A549 treated with Hydrocortisone at 1 μM for 4 hours (cell line): ENCODE results near the gene ATAT1. TPM values are rescaled to one million over a fixed set of nuclear protein-coding genes. Genes with fewer than 3 reads are reported as not detected.

ENCODE experiments used
- total RNA-seq: library from RNA; stranded (reverse); fragments of 200-300 nt; extraction: Qiagen RNA extraction; gene quantifications from 5 replicates; pipeline ENCODE4 v1.2.3, GENCODE V29; 2022

The ATAT1 gene
- total RNA-seq = 4.8 to 6.8 TPM (median 5.9 TPM) in 5 replicates

DNA sequence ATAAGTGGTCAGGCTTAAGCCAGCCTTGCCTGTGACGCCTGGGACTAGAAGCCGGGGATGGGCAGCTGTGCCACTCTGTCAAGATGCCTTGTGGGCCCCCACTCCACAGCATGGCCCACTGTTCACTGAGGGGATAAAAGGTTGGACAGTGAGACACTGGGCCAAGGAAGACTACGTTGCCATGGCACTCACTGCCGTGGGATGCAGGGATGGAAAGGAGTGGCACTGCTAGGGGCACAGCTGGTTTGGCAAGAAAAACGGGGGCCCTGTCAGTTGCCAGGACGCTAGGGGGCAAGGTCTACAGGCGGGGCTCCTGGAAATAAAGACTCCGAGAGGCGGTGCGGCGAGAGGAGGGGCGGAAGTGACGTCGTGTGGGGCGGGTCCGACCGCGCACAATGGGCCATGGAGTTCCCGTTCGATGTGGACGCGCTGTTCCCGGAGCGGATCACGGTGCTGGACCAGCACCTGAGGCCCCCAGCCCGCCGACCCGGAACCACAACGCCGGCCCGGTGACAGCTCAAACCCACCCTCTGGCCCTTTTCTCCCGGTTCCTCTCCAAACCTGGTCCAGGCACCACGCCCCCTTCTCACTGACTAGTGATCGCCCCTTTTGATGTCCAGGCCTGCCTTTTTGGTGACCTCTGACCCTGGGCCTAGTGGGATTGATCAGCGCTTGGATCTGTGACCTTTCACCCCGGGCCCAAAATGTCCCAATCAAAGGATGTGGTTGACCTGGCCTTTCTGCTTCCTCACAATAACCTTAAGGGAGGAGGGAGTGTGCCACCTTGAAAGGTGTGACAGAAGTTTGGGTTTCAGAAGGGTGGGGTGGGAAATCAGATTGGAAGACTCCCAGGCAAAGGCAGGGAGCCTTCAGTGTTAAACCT is at the start of gene ATAT1:
Gene ATAT1, plus strand, starts transcription at position 391 of the 883 bp plus-strand sequence.

GRCh38 chr6:30616811-30617564 is 9.7 kb upstream of the ATAT1 start, which contains the start of gene PPP1R10:
Gene PPP1R10, minus strand, starts transcription at chr6:30617243. Its CDS starts 7,299 bp downstream, at chr6:30609944.

GRCh38 chr6:30617565-30618269 is 9.0 kb upstream of the ATAT1 start, which contains the start of gene MRPS18B:
Gene MRPS18B, plus strand, starts transcription at chr6:30617840. Its CDS starts 26 bp downstream, at chr6:30617866.

DNA sequence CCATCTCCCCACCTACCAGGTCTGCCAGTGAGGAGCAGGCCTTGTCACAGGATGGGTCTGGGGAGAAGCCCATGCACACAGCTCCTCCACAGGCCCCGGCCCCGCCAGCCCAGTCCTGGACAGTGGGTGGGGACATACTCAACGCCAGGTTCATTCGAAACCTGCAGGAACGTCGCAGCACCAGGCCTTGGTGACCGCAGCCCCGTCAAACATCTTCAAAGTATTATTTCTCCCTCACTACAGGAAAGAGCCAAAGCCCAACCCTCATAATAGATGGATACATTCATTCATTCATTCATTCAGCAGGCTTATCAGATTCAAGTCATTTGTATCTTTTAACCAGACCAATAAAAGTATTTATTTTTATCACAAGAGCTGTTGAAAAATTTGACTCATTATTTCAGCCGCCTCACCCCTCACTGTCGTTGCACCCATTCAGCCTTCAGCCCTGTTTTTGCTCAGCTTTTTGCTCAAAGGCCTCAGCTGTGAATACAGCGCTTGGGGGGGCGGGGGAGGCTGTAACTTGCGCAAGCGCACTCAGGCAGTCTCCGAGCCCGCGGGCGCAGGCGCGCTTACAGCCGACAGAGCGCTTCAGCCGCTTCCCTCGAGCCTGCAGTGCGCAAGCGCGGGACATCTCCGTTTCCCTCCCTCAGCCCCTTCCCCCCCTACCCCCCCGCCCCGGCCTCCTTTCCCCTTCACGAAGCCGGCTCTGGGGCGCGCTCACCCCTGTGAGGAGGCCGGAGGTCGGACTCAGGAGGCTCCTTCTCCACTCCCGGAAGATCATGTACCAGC is 20.0 kb downstream of the ATAT1 start, which contains the start of gene C6orf136:
Gene C6orf136, plus strand, starts transcription at position 684 of the 792 bp plus-strand sequence. Its CDS starts 99 bp downstream, at position 783.

DNA sequence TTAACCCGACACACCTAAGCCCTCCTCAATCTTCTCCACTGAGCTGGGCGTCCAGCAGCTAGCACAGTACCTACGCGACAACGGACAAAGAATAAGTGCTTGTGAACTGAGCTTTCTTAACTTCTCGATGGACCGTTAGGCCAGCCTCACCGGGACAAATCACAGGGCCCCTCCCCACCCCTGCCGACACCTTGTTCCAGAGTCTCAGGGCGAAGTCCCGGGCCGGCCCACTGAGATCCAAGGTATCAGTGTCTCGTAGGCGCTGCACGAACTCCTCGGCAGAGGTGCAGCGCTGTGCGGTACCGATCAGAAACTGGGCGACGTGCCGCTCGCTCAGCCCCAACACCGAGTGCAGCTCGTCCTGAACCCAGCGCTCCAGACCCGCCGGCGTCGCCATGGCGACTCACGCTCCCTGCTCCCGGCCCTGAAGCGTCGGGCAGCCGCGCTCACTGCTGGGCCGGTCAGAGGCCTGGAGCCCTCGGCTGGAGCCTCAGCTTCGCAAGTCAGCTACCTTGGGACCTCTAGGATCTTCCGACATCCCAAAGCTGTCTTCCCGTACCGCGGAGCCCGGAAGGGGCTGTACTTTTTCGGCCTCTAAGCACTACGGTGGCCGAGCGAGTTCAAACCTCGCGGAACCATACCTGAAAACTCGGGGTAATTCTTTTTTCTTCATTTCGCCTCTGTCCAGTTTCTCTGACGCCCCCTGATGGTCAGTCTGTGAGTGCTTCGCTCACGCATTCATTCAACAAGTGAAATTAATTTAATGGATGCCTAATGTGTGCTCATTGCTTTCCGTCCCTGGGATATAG is 46.0 kb downstream of the ATAT1 start, which contains the start of gene DHX16:
Gene DHX16, minus strand, starts transcription at position 562 of the 809 bp plus-strand sequence. Its CDS starts 165 bp downstream, at position 397.

DNA sequence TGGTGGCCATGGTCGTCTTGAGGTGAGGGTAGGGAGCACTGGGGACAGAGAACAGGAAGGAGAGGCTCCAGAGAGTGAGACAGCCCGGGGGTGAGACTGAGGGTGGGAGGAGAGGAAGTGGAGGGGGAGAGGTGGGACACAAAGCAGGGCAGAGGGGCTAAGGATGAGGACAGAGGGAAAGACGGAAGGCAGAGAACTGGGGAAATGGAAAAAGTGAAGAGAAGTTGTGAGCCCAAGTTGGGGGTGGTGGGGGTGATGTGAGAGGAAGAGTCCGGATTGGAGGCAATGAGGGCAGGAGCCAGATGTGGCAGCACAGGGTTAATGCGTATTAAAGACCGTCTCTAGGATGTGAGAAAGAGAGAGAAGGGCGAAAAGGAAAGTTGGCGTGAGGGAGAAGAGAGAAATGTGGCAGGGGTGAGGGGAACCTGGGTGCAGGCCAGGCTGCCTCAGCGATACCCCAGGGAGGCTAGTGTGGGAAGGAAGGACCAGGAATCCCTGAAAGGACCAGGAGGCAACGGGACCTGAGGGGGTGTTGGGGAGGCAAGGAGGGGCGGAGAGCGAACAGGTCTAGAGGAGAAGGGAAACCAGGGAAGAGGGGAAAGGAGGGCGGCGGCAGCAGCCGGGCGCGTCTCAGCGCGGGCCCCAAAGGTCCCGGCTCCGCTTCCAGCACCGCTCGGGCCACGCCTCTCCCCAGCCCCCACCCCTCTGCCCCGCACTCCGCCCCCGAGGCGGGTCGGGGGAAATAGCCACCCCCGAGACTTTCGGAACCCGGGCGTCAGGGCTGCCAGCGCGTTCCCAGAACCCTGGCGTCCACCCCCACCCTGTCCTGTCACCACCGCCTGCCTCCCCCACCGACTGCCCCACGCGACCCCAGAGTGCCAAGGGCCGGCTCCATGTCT is 59.6 kb downstream of the ATAT1 start, which contains the start of gene PPP1R18:
Gene PPP1R18, minus strand, starts transcription at position 637 of the 899 bp plus-strand sequence. Its CDS starts 627 bp downstream, at position 10.

DNA sequence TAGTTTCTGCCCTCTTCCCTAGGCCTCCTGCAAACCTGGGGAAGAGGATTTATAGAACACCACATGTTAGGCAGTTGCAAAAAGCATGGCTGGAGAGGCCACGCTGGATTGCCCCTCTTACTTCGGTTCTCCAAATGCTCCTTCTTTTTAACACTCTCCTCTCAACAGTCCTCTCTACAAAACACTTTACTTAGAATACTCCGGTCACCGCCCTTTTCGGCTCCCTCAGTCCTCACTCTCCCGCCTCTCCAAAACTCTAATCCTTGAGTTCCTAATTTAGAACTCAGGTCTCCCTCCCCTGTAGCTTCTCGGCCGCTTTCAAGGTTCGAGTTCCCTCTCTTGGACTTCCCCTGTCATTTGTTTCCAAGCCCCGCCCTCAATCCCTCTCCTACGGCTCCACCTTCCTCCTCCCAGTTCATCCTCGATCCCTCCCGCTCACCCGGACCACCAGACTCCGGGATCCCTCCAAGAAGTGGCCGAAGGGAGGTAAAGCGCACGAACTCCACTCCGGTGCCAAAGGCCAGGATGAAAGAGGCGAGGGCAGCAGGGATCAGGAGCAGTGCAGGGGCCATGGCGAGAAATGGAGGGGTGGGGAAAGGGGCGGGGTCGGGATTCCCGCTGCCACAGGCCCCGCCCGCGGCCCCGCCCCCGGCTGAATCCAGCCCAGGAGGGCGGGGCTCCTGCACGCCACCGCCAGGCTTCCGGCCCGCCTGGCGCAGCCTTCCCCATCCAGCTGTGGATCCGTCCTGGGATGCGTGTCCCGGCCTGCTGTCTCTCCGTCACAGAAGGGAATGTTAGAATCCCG is 63.9 kb downstream of the ATAT1 start, which contains the start of gene NRM:
Gene NRM, minus strand, starts transcription at position 582 of the 805 bp plus-strand sequence. Its CDS starts 10 bp downstream, at position 572.

Other genes with a start within 250 kb of the ATAT1 start
- gene HLA-E, start 137.4 kb upstream of the ATAT1 start, total RNA-seq = 56.6 to 65.3 TPM (median 57.4 TPM) in 5 replicates
- 26.6 to 34.8 TPM (median 32.4 TPM) in 5 replicates for gene GNL1, start 70.4 kb upstream of the ATAT1 start, total RNA-seq
- 15.2 to 17.2 TPM (median 16.4 TPM) in 5 replicates for gene PRR3, start 69.6 kb upstream of the ATAT1 start, total RNA-seq
- 45.1 to 64.6 TPM (median 49.2 TPM) in 5 replicates for gene ABCF1, start 55.4 kb upstream of the ATAT1 start, total RNA-seq
- 30.0 to 47.5 TPM (median 32.7 TPM) in 5 replicates for gene PPP1R10, start 9.6 kb upstream of the ATAT1 start, total RNA-seq
- 70.3 to 111 TPM (median 75.3 TPM) in 5 replicates for gene MRPS18B, start 9.0 kb upstream of the ATAT1 start, total RNA-seq
- gene C6orf136, start 20.3 kb downstream of the ATAT1 start, total RNA-seq = 12.2 to 14.6 TPM (median 13.7 TPM) in 5 replicates
- 25.6 to 29.8 TPM (median 27.5 TPM) in 5 replicates for gene DHX16, start 46.1 kb downstream of the ATAT1 start, total RNA-seq
- 40.7 to 45.7 TPM (median 42.2 TPM) in 5 replicates for gene PPP1R18, start 59.8 kb downstream of the ATAT1 start, total RNA-seq
- 19.5 to 26.7 TPM (median 25.9 TPM) in 5 replicates for gene NRM, start 64.1 kb downstream of the ATAT1 start, total RNA-seq
- gene MDC1, start 90.4 kb downstream of the ATAT1 start, total RNA-seq = 14.7 to 20.9 TPM (median 17.4 TPM) in 5 replicates
- gene TUBB, start 93.5 kb downstream of the ATAT1 start, total RNA-seq = 855 to 944 TPM (median 897 TPM) in 5 replicates
- 86.1 to 92.0 TPM (median 89.9 TPM) in 5 replicates for gene FLOT1, start 115.8 kb downstream of the ATAT1 start, total RNA-seq
- 46.5 to 68.8 TPM (median 60.6 TPM) in 5 replicates for gene IER3, start 117.7 kb downstream of the ATAT1 start, total RNA-seq